HG03558 (cell line): ENCODE results near the gene NOL7.

Experiments used
- ATAC-seq: cut with Tn5 transposase; IDR thresholded peaks from one replicate; pipeline ENCODE4 v1.9.1; 2021; ENCODE audit warnings: moderate number of reproducible peaks; ENCODE audit not compliant: unreplicated experiment; ENCODE audit errors: extremely low read depth

NOL7 gene

GRCh38 chr6:13614926-13615791 lies at the start of gene NOL7:
Gene NOL7 (plus strand): TSS chr6:13615335. CDS start chr6:13615359, 24 bp downstream.
- no peak for ATAC-seq

- ATAC-seq, result no peak
These were observed 49.2 kb upstream of the NOL7 start for GRCh38 chr6:13565921-13566320.

- ATAC-seq, result no peak
These were observed 48.6 kb upstream of the NOL7 start for GRCh38 chr6:13566500-13566899.

DNA sequence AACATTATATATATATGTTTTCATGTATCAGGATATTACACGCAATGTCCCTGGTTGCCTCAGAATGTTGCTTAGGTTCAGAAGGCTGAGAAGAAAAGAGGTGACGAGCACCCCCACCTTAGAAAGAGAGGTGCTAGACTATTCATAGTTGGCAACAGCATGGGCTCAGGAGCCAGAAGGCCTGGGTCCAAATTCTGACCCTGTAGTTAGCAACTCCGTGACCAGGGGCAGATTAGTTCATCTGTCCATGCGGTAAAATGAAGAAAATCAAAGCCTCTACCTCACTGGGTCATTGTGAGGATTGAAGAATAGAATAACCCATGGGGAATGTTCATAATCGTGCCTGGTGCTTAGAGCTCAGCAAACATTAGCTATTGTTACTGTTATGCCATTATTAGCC lies 46.2 kb upstream of the NOL7 start:
- no peak for ATAC-seq

GRCh38 chr6:13572240-13572639 lies 42.9 kb upstream of the NOL7 start:
- no peak for ATAC-seq

DNA sequence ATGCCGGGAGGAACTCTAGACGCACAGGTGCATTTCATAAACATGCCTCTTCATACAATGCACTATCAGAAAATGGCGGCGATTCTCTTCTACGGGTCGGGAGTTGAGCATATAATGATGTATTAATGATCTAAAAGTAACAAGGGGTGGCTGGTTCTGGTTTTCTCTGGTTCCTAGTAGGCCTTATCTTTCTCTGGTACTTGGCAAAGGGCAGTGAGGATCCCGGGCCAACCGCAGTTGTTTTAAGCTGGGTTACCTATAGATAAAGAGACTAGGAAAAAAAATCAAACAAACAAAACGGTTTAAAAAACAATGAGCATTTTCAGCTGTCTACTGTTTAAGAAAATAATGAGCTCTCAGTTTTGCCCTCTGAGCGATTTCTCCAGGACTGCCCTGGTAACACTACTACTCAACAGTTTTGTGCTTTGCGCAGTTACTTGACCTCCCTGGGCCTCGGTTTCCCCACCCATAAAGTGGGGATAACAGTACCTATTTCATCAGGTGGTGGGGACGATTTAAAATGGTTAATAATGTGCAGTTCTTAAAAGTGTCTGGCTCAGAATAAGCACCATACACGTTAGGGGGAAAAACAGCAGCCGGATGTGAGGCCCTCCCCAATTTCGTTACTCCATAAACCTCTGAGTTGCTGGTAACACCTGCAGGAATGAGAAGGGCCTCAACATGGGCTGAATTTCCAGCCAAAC lies 42.0 kb upstream of the NOL7 start:
- ATAC-seq, result no peak

- ATAC-seq, result no peak
These were observed 41.4 kb upstream of the NOL7 start for GRCh38 chr6:13573669-13574110.

GRCh38 chr6:13574149-13574570 lies 41.0 kb upstream of the NOL7 start:
- ATAC-seq, result peak; percentile 63

DNA sequence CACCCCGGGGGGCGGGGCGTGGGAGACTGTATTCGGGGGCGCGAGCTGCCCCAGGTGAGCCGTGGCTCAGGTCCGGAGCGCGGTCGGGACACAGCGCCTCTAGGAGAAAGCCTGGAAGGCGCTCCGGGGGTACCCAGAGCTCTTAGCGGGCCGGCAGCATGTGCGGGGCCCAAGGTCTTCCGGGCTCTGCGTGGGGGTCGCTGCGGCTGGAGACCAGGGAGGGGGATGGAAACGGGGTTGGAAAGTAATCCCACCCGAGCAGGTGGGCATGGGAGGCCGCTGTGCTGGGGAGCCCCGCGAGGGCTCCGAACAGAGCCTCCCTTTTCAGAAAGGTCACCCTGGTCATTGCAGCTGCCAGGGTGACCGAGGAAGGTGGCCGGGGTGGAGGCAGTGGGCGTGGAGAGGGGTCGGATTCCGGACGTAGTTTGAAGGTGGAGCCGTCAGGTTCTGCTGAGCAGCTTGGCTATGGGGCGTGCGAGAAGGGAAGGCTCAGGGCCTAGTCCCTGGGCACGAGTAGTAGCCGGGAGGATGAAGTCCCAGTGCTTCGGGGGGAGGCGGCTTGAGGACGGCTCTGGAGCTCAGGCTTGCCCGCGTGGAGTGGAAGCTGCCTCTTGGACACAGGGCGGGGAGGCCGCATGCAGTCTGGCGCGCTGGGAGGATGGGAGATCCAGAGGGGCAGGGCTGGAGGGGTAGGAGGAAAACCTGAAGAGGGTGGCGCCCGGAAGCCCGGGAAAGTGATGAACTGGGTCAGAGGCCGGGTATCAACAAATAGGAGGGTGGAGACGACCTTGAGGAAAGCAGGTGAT lies 40.4 kb upstream of the NOL7 start, which contains the start of gene SIRT5:
Gene SIRT5, plus strand, starts transcription at position 31 of the 806 bp plus-strand sequence. CDS start 9,510 bp downstream, outside the sequence.
- peak; percentile 44 for ATAC-seq

DNA sequence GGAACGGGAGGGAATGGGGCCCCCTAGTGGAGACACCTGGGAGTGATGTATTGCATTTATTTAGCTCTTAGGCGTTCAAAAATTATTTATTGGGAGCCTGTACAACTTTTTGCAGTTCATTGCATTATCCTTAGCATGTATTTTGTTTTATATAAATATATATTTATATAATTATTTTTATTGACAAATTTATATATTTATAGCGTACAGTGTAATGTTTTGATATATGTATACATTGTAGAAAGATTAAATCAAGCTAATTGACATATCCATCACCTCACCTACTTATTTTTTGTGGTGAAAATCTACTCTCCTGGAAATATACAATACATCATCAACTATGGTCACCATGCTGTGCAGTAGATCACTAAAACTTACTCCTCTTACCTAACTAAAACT lies 39.8 kb upstream of the NOL7 start:
- ATAC-seq, result no peak

GRCh38 chr6:13576017-13576416 lies 39.1 kb upstream of the NOL7 start:
- no peak for ATAC-seq

DNA sequence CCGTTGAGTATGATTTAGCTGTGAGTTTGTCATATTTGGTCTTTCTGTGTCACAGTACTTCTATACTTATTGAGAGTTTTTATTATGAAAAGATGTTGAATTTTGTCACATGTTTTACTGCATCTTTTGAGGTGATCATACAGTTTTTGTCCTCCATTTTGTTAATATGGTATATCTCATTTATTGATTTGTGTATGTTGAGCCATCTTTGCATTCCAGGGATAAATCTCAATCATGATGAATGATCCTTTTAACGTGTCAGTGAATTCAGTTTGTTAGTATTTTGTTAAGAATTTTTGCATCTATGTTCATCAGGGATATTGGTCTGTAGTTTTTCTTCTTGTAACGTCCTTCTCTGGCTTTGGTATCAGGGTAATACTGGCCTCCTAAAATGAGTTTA lies 37.2 kb upstream of the NOL7 start:
- ATAC-seq, result no peak

DNA sequence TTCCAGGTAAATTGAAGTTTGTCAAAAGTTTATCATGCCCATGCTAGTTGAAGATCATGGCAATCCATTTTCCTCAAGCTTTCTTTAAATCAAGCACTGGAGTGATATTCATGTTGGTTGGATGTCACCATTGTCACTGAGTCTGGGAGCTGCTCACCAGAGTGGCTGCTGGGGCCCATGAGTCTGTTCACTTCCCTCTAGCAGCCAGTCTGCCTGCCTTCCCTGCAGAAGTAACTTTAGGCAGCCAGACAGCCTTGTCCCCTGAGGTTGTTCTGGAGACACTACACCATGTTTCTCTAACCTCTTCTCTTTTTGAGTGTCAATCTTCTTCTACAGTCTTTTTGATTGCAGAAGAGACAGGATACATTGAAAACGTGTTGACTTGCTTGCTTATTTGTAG lies 35.2 kb upstream of the NOL7 start:
- ATAC-seq, result no peak

GRCh38 chr6:13581700-13582229 lies 33.4 kb upstream of the NOL7 start:
- no peak for ATAC-seq

GRCh38 chr6:13586603-13587542 lies 28.3 kb upstream of the NOL7 start:
- no peak for ATAC-seq

DNA sequence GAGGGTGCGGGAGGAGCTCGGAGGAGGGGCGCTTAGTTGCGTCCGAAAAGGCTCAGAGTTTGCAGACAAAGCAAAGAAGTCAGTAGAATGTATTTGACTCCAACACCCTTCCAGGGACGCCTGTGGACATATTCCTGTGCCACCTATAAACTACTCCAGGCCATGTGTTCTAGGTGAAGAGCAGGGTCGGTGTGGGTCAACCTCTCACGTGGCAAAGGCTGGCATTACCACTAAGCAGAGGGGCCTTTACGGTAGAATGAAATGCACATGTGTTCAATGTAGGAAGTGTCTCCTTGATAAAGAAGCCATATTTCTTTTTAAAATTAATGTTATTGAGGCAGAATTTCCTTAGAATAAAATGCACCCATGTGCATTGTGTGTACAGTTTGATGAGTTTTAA lies 25.3 kb upstream of the NOL7 start:
- ATAC-seq, result no peak

DNA sequence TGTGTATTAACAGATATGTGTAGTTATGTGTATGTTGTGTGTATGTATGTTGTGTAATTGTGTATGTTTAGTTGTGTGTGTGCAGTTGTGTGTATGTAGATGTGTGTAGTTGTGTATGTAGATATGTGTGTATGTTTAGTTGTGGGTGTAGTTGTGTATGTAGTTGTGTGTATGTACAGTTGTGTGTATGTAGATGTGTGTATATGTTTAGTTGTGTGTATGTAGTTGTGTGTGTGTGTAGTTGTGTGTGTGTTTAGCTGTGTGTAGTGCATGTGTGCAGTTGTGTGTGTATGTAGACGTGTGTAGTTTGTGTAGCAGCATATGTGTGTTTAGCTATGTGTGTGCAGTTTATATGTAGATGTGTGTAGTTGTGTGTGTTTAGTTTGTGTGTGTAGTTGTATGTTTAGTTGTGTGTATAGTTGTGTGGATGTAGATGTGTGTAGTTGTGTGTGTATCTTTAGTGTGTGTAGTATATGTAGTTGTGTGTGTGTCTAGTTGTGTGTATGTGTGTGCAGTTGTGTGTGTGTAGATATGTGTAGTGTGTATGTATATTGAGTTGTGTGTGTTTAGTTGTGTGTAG lies 24.5 kb upstream of the NOL7 start:
- ATAC-seq, result no peak

DNA sequence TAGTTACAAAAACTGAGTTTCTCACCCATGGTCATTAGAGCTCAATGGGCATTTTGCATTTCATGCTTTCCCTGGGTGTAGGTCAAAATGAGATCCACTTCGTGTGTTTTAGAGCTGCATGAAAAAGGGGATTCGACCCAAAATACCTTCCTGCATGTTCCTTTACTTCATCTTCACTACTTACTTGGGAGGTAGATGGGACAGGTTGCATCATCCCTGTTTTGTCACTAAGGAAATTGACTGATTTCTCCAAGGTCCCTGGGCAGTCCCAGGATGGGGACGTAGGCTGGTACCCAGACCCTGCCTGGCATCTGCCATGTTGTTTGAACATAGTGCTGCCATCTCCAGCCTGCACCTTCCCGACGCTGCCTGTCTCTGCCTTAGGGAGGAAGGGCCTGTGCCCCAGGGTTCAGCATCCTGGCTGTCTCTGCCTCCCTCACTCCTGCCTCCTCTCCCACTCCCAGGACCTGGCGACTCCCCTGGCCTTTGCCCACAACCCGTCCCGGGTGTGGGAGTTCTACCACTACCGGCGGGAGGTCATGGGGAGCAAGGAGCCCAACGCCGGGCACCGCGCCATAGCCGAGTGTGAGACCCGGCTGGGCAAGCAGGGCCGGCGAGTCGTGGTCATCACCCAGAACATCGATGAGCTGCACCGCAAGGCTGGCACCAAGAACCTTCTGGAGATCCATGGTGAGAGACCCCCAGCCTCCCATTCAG lies 23.8 kb upstream of the NOL7 start:
- ATAC-seq, result no peak
